ENCODE data around the gene CFAP91.

Gene CFAP91

GRCh38 chr3:119743921-119744320, 41.1 kb downstream of the CFAP91 start:
- no peak for DNase-seq (ENCODE audit: low spot score)

- DNase-seq (ENCODE audit: low spot score), result no peak
These were observed 43.1 kb downstream of the CFAP91 start for GRCh38 chr3:119745942-119746341.

GRCh38 chr3:119746423-119746822, 43.6 kb downstream of the CFAP91 start:
- DNase-seq (ENCODE audit: low spot score), result no peak

GRCh38 chr3:119747357-119747756, 44.5 kb downstream of the CFAP91 start:
- DNase-seq (ENCODE audit: low spot score), result no peak

- no peak for DNase-seq (ENCODE audit: low spot score)
These were observed 46.2 kb downstream of the CFAP91 start for GRCh38 chr3:119748991-119749390.

- no peak for DNase-seq (ENCODE audit: low spot score)
These were observed 48.6 kb downstream of the CFAP91 start for GRCh38 chr3:119751423-119751822.

All from ecto neural progenitor cell (in vitro differentiated cells).